DND-41 (cell line): ENCODE measurements around the gene TRIM44.
"Not testable (repeated sequence)": the region's sequence is repeated elsewhere in the genome, so short reads cannot be mapped to it uniquely, and the experiment has no call there.

Experiments used
- ATAC-seq: fragments of 200-7000 bp; cut with Tn5 transposase; 3 replicates; pipeline ENCODE4 v1.9.1; 2021; ENCODE audit warnings: low read depth; ENCODE audit not compliant: insufficient read depth
- DNase-seq: peaks from one replicate; pipeline ENCODE4 v3.0.0-alpha.2; 2020
- H2AFZ ChIP-seq: 2 replicates; pipeline ENCODE4 v1.6.0; 2012; ENCODE audit warnings: low read depth, low read length
- H3K27ac ChIP-seq: 2 replicates; pipeline ENCODE4 v1.5.1; 2012; ENCODE audit warnings: low read length, inconsistent platforms
- H3K27me3 ChIP-seq: fragments of 200-600 bp; sonication (generic); 2 replicates; pipeline ENCODE4 v1.6.0; 2012; ENCODE audit warnings: low read length, mild to moderate bottlenecking, inconsistent platforms; ENCODE audit not compliant: insufficient read depth, poor library complexity
- H3K36me3 ChIP-seq: 2 replicates; pipeline ENCODE4 v1.5.1; 2012; ENCODE audit warnings: low read length, inconsistent platforms; ENCODE audit not compliant: insufficient read depth
- H3K4me1 ChIP-seq: 2 replicates; pipeline ENCODE4 v1.5.1; 2012; ENCODE audit warnings: mild to moderate bottlenecking, low read length; ENCODE audit not compliant: insufficient read depth
- H3K4me2 ChIP-seq: 2 replicates; pipeline ENCODE4 v1.6.0; 2012; ENCODE audit warnings: mild to moderate bottlenecking, moderate library complexity, low read length, inconsistent platforms; ENCODE audit not compliant: insufficient read depth
- H3K4me3 ChIP-seq, 2 experiments: fragments of 200-600 bp in 1 of 2; shearing (Covaris generic) in 1 of 2; 2 replicates each; pipeline ENCODE4 v1.5.1; 2012 to 2016; ENCODE audit warnings: inconsistent platforms in 2 of 2, low read length in 2 of 2, mild to moderate bottlenecking in 2 of 2, low read depth in 1 of 2, moderate library complexity in 1 of 2
- H3K79me2 ChIP-seq: 2 replicates; pipeline ENCODE4 v1.6.0; 2012; ENCODE audit warnings: low read length, inconsistent platforms; ENCODE audit not compliant: insufficient read depth
- H3K9ac ChIP-seq: 2 replicates; pipeline ENCODE4 v1.6.0; 2012; ENCODE audit warnings: low read depth, mild to moderate bottlenecking, inconsistent platforms, low read length, moderate library complexity
- H3K9me3 ChIP-seq: 2 replicates; pipeline ENCODE4 v1.5.1; 2012; ENCODE audit warnings: low read length, moderate library complexity, mild to moderate bottlenecking, inconsistent platforms; ENCODE audit not compliant: insufficient read depth, severe bottlenecking
- H4K20me1 ChIP-seq: 2 replicates; pipeline ENCODE4 v1.6.0; 2012; ENCODE audit warnings: low read length; ENCODE audit not compliant: insufficient read depth
- EZH2 ChIP-seq: IDR thresholded peaks from 3 replicates; pipeline ENCODE4 v1.6.1; 2012; ENCODE audit warnings: borderline replicate concordance, low read depth, mild to moderate bottlenecking, moderate library complexity, low read length, inconsistent platforms; ENCODE audit not compliant: severe bottlenecking
- TF ChIP-seq, protein P1 (sequence below): IDR thresholded peaks from 2 replicates; pipeline ENCODE4 v1.5.1; 2012; ENCODE audit warnings: borderline replicate concordance, low read length, moderate library complexity, mild to moderate bottlenecking; ENCODE audit not compliant: poor library complexity, severe bottlenecking; ENCODE audit errors: extremely low read depth

The TRIM44 gene

DNA sequence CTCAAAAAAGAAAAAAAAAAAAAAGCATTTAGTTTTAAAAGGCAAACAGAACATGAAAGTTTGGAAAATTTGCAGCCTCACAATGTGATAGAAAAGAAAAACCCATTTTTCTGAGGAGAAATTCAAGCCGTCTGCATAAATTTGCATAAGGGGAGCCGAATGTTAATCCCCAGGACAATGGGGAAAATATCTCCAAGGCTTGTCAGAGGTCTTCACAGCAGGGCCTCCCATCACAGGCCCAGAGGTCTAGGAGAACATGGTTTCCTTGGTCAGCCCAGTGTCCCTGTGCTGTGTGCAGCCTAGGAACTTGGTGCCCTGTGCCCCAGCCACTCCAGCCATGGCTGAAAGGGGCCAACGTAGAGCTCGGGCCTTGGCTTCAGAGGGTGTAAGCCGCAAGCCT, 109.1 kb downstream of the TRIM44 start:
- Histone ChIP-seq H3K36me3 (no peaks in the 10 kb centered on the region), H3K4me2 (no peak overlapping the region), H3K27me3 (no peaks in the 10 kb centered on the region), H4K20me1 (no peaks in the 10 kb centered on the region), H3K4me1 (no peaks in the 10 kb centered on the region), H3K79me2 (no peaks in the 10 kb centered on the region), H3K4me3 (no peak overlapping the region), H3K9ac (no peak overlapping the region), H3K27ac (no peak overlapping the region), H2AFZ (no peak overlapping the region), H3K9me3 (no peaks in the 10 kb centered on the region)
- DNase-seq (no peak), ATAC-seq (no peak)
- TF ChIP-seq, protein P1, sequence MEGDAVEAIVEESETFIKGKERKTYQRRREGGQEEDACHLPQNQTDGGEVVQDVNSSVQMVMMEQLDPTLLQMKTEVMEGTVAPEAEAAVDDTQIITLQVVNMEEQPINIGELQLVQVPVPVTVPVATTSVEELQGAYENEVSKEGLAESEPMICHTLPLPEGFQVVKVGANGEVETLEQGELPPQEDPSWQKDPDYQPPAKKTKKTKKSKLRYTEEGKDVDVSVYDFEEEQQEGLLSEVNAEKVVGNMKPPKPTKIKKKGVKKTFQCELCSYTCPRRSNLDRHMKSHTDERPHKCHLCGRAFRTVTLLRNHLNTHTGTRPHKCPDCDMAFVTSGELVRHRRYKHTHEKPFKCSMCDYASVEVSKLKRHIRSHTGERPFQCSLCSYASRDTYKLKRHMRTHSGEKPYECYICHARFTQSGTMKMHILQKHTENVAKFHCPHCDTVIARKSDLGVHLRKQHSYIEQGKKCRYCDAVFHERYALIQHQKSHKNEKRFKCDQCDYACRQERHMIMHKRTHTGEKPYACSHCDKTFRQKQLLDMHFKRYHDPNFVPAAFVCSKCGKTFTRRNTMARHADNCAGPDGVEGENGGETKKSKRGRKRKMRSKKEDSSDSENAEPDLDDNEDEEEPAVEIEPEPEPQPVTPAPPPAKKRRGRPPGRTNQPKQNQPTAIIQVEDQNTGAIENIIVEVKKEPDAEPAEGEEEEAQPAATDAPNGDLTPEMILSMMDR = no peak
- no peak for TF ChIP-seq EZH2

DNA sequence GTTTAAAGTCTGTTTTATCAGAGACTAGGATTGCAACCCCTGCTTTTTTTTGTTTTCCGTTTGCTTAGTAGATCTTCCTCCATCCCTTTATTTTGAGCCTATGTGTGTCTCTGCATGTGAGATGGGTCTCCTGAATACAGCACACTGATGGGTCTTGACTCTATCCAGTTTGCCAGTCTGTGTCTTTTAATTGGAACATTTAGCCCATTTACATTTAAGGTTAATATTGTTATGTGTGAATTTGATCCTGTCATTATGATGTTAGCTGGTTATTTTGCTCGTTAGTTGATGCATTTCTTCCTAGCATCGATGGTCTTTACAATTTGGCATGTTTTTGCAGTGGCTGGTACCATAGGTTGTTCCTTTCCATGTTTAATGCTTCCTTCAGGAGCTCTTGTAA, 114.7 kb downstream of the TRIM44 start:
- not testable (repeated sequence) for ATAC-seq, H3K4me2 ChIP-seq, H3K4me1 ChIP-seq, H3K27ac ChIP-seq, H3K79me2 ChIP-seq, H4K20me1 ChIP-seq, H3K9me3 ChIP-seq, H3K27me3 ChIP-seq, H3K36me3 ChIP-seq, H3K9ac ChIP-seq, H2AFZ ChIP-seq, H3K4me3 ChIP-seq, DNase-seq

DNA sequence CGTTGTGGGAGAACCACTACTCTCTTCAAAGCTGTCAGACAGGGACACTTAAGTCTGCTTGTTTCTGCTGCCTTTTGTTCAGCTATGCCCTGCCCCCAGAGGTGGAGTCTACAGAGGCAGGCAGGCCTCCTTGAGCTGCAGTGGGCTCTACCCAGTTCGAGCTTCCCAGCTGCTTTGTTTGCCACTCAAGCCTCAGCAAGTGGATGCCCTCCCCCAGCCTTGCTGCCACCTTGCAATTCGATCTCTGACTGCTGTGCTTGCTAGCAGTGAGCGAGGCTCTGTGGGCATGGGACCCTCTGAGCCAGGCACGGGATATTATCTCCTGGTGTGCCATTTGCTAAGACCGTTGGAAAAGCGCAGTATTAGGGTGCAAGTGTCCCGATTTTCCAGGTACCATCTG, 116.4 kb downstream of the TRIM44 start:
- H3K4me1 ChIP-seq, H3K27me3 ChIP-seq, H3K9me3 ChIP-seq, H2AFZ ChIP-seq, H4K20me1 ChIP-seq, H3K4me2 ChIP-seq, DNase-seq, H3K4me3 ChIP-seq, H3K27ac ChIP-seq, H3K9ac ChIP-seq, H3K79me2 ChIP-seq, ATAC-seq, H3K36me3 ChIP-seq: not testable (repeated sequence)

DNA sequence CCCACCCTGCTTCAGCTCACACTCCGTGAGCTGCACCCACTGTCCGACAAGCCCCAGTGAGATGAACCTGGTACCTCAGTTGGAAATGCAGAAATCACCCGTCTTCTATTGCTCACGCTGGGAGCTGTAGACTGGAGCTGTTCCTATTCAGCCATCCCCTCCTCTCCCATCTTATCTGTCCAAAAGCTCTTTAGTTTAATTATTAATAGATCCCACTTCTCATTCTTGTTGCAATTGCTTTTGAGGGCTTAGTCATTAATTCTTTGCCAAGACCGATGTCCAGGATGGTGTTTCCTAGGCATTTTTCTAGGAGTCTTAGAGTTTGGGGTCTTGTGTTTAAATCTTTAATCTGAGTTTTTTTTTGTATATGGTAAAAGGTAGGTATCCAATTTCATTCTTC, 116.8 kb downstream of the TRIM44 start:
- H3K4me1 ChIP-seq = no peaks in the 10 kb centered on the region
- H3K27ac ChIP-seq = no peak overlapping the region
- DNase-seq (no peak), ATAC-seq (no peak)
- no peak overlapping the region for H2AFZ ChIP-seq
- H3K9ac ChIP-seq = no peak overlapping the region
- no peak overlapping the region for H3K4me2 ChIP-seq
- no peaks in the 10 kb centered on the region for H4K20me1 ChIP-seq
- no peaks in the 10 kb centered on the region for H3K36me3 ChIP-seq
- H3K9me3 ChIP-seq = no peaks in the 10 kb centered on the region
- H3K79me2 ChIP-seq = no peaks in the 10 kb centered on the region
- H3K4me3 ChIP-seq = no peak overlapping the region
- H3K27me3 ChIP-seq = no peaks in the 10 kb centered on the region
- TF ChIP-seq, protein P1 = no peak
- TF ChIP-seq EZH2 = no peak
